Prostate gland (tissue), 2 donors: Measurements from ENCODE around the gene ZC3H18.

ENCODE experiments used
- POLR2A ChIP-seq: fragments of 450-650 bp; IDR thresholded peaks from one replicate; pipeline ENCODE4 v1.6.1; 2016; ENCODE audit warnings: antibody characterized with exemption, mild to moderate bottlenecking
- POLR2AphosphoS5 ChIP-seq: sonication (generic); formaldehyde crosslinking; IDR thresholded peaks from one replicate; pipeline ENCODE4 v1.6.1; 2017; ENCODE audit warnings: antibody characterized with exemption
- TF ChIP-seq, protein P1 (sequence below), 4 experiments: fragments of 200-600 bp in 2 of 4; fragments of 450-650 bp in 2 of 4; sonication (generic) in 2 of 4; IDR thresholded peaks; 1 replicate in 3 of 4; 2 replicates in 1 of 4; pipeline ENCODE4 v1.5.1; 2016 to 2019; ENCODE audit warnings: antibody characterized with exemption in 4 of 4, mild to moderate bottlenecking in 2 of 4, moderate library complexity in 2 of 4

GRCh38 chr16:88560714-88561484, 9.3 kb upstream of the ZC3H18 start:
- TF ChIP-seq, protein P1, sequence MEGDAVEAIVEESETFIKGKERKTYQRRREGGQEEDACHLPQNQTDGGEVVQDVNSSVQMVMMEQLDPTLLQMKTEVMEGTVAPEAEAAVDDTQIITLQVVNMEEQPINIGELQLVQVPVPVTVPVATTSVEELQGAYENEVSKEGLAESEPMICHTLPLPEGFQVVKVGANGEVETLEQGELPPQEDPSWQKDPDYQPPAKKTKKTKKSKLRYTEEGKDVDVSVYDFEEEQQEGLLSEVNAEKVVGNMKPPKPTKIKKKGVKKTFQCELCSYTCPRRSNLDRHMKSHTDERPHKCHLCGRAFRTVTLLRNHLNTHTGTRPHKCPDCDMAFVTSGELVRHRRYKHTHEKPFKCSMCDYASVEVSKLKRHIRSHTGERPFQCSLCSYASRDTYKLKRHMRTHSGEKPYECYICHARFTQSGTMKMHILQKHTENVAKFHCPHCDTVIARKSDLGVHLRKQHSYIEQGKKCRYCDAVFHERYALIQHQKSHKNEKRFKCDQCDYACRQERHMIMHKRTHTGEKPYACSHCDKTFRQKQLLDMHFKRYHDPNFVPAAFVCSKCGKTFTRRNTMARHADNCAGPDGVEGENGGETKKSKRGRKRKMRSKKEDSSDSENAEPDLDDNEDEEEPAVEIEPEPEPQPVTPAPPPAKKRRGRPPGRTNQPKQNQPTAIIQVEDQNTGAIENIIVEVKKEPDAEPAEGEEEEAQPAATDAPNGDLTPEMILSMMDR (IDR thresholded peaks at IDR 0.05) = no peak
- TF ChIP-seq POLR2AphosphoS5 = no peak
- TF ChIP-seq POLR2A = no peak
